Epidermal melanocyte (primary cell): ENCODE measurements around the gene GAB3.
"Not testable (repeated sequence)": the region's sequence is repeated elsewhere in the genome, so short reads cannot be mapped to it uniquely, and the experiment has no call there.

Source experiments
- DNase-seq: peaks from one replicate; pipeline ENCODE4 v3.0.0; 2011; ENCODE audit warnings: low spot score; ENCODE audit not compliant: insufficient read length

The GAB3 gene

DNA sequence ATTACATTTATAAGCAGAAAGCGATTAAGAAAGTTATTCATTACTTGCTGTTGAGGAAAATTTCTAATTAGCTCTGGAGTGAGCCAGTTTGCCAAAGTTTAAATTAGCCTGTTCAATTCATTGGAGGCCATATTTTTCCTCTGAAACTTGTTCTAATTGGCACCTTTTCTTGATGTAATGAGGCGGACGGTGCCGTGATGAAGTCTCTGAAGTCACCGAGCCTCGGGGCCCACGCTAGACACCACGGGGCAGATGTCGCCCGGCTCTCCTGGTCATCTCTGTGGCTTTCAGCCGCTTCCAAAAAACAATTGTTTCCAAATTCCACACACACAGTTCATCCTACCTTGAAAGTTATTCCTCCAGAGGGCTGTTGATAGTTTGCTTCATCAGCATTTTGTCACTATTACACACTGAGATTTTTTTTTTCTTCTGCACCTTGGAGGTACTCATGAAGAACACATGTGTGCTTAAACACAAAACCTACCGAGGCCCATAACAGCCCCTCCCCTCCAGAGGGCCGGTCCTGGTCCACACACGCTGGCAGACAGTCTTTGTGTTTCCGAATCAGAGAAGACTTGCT, 93.6 kb downstream of the GAB3 start:
- no peak for DNase-seq

DNA sequence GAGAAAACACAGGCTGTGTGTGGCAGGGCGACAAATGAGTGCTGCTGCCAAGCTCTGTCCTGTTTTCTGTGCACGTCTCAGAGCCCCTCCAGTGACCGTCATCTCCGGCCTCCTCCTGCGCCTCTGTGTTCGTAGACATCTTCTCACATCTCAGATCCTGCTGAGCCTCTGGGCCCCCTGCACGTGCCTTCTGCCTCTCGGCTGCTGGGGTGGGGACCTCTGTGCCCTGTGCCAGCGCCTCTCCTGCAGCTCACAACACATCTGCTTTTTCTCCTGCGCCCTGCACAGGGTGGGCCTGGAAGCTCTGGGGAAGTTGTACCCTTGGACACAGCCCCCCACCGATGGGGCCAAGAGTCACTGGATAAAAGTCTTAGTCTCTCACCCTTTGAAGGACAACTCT, 95.1 kb downstream of the GAB3 start:
- DNase-seq: no peak

DNA sequence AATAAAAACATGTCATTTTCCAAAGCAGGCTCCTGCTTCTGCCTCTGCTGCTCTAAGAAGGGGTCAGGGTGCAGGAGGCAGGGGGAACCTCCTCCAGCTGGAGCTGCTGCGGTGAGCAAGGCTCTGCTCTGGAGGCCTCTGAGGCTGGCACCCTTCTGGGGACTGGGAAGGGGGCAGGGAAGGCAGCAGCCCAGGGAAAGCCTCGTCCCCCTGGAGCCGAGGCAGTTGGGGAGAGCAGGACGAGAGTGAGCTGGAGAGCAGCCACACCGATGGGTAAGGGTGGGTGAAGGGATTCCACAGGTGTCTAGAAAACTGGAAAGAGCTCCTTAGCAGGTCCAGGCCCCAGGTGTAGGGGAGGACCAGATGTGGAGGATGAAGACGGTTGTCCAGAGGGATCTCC, 95.5 kb downstream of the GAB3 start:
- DNase-seq: no peak

DNA sequence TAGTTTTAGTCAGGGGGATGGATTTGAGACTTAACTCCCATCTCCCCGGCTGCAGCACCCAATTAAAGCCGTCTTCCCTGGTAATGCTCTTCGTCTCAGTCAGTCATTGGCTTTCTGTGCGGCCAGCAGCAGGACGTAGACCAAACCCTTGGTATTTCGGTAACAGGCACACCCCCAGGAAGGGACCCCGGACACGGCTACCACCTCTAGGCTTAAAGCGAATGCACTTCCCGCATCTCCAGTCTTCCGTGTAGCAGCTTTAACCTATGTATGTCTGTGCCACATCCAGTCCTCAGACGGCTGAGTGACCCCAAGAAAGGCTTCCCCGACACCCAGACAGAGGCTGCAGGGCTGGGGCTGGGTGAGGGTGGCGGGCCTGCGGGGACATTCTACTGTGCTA, 96.0 kb downstream of the GAB3 start:
- no peak for DNase-seq

DNA sequence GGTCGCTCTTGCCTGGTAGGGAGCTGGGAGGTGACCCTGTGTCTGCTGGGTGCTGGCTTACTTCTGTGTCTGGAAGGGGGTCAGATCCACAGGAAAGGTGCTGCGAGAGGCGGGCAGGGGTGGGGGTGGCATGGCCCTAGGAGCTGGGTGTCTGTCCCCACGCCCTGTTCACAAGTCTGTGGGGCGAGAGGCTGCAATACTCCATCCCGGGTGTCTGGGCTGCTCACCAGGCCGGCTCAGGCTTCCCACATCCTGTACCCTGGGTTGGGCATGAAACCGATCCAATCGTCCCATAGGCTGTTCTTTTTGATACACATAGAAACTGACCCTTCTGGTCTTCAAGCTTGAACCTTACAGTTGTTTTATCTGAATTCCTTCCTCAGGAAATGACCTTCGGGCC, 96.5 kb downstream of the GAB3 start:
- no peak for DNase-seq

DNA sequence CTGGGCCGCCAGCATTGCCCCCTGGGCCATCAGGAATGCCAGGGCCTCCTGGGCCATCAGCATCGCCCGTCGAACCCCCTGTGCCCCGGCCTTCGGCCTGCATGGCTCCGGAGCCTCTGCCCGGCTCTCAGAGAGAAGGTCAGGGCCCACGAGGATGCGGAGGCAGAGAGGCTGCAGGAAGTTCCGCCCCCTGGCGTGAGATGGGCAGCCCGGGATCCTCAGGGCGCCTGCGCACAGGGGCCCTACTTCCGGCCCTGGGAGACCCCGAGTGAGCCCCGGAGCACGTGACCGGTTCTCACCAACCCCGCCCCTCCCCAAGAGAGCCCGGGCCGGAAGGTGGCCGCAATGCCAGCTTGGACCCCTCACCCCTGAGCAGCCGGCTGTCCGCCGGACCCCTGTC, 97.5 kb downstream of the GAB3 start, which contains the start of gene CTAG2:
Gene CTAG2, minus strand, starts transcription at position 167 of the 400 bp plus-strand sequence. Its CDS starts 64 bp downstream, at position 103.
- DNase-seq: not testable (repeated sequence)

DNA sequence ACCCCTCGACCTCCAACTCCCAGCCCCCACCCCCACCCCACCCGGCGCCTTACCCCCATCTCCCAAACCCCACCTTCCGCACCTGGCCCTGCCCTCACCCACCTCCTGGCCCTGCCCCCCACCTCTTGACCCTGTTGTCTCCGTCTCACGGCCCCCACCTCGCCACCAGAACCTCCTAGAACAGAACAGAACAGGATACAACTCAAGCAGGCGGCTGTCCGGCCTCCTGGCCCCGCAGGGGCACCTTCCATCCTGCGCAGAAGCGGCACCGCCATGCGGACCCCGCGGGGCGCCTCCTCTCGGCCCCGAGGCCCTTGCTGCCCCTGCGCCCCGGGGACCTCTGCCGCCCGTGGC, 97.9 kb downstream of the GAB3 start:
- DNase-seq: no peak

DNA sequence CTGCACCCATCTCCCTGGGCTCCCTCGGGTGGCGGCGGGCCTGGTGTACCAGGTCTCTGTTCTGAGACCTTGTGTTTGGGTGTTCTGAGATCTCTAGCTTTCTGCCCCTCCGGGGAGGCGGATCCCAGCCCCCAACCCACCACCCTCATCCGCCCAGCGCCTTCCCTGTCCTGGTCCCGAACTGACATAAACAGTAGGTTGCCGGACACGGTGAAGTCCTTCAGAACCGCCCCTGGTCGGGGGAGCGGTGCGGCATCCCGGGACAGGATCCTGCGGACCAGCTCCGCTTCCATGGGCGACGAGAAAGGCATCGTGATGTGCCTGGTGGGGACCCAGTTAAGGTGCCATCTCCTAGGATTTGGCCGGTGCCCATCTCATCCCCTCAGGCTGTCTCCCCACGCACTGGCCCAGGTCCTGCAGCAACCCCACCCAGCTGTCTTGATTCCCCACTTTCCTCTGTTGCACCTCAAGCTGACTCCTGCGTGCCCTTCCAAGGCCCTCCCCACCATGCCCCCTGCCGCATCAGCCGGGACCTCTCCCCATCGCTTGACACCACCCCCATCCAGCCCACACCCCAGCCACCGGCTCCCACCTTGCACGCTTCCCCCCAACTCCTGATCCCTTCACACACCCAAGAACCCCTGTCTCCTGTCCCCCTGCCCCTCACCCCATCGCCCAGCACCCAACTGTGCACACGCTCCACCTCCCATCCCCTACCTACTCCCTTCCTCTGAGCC, 98.4 kb downstream of the GAB3 start:
- DNase-seq: no peak

DNA sequence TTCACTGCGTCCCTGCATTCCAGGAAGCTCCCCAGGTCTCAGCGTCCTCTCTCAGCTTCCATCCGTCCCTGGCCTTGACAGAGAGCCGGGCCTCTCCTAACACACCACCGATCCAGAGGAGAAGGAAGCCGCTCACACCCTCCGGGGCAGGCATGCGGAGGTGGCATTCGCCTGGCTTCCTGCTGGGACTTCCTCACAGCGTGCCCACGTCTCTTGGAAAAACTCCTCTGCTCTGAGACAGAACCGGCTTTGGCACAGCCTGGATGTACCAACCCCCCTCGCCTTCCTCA, 100.7 kb downstream of the GAB3 start:
- no peak for DNase-seq

DNA sequence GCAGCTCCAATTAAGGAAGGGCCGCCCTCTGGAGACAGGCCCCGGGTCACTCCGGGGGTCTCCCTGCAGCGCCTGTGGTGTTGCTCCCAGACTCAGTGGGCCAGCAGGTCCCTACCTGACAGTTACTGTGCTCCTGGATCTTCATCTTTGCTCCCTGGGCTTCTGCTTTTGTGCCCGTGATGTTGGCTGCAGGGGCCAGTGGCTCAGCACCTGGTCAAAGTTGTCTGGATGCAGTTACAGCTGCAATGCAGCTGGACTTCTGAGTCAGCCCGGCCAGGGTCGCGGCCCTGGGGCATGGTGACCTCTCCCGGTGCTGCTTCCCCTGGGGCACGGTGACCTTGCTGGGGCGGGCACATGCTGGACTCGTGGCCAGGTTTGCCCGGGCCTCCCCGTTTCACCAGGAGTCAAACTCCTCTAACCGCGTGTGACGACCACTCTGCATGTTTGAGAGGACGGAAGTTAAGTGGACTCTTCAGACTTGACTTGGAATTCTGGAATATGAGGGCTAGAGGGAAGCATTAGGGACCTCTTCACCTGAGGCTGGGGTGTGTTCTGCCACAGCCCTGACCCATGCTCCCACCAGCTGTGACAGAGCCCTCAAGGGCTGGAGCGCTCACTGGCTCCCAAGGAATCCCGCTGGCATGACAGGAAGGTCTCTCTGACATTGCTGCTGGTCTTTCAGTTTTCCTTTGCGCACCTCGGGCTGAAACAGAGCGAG, 101.2 kb downstream of the GAB3 start:
- no peak for DNase-seq

DNA sequence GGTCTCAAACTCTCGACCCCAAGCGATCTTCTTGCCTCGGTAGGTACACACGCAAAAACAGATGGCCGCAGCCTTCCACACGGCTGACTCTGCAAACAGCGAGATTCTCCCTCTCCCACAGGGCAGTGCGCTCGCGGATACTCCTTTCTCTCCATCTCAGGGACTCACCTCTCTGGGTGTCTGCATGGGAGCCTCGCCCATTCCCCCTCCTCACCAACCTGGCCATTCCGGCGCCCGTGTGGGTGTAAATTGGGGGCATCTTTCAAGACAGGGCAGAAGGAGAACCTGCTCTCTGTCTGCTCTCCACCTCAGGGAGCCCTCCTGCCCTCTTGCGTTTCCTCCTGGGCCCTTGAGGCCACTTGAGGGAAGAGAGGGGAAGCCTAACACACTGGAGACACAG, 101.9 kb downstream of the GAB3 start:
- DNase-seq: no peak

DNA sequence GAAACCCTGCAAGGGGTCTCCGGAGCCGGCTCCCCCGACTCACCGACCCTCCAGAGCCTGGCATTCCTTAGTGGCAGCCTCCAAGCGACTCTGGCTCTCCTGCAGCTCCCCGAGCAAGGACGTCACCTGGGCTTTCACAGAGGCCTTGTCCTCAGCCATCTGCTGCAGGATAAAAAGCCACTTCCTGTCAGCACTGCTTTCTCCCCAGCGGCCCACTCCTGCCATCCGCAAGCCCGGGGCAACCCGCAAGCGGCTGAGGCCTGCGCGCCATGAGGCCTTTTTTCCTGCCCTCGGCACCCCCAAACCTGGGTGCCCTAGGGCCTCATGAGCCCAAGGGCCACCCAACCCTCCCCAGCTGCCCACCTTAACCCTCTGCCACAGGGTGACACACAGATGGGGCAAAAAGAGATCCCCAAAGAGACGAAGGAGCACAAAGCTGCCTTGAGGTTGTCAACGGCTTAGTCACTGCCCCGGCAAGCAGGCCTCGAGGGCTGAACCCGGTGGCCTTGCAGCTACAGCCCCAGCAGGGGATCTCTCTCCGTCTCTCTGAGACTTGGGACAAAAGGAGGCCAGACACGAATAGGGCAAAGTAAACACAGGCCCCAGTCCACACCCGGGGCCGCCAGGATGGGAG, 105.0 kb downstream of the GAB3 start:
- DNase-seq: not testable (repeated sequence)

DNA sequence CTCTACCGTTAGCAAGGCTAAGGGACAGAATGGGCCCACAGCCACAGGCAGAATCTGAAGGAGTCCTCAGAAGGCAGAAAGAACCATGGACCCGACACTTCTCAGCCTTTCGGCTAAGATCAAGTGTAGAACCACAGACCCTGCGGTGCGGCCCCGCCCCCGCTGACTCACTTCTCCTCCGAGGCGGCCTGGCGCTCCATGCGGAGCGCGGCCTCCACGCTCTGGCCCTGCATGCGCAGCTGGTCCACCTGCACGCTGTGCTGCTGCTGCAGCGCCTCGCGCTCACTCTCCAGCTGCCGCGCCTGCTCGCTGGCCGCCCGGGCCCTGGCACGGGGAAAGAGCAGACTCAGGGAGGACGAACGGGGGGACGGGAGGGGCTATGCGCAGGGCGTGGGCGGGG, 107.2 kb downstream of the GAB3 start:
- DNase-seq: not testable (repeated sequence)

DNA sequence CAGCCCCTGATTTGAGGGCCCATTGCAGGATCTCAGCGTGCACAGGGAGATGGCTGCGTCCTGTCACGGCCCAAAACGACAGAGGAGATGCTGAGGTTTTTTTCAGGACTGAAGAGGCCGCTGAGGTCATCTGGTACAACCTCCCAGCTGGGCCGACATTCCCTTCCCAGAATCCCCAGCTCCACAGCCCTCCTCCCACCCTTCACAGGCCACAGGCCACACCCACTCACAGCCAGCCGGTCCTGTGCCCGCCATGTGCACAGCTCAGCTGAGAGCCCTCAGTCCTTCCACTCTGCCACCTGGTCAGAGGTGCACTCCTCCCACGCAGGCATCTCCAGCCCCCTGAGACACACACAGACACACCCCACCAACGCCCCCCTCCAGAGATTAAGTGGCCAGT, 109.1 kb downstream of the GAB3 start:
- not testable (repeated sequence) for DNase-seq

DNA sequence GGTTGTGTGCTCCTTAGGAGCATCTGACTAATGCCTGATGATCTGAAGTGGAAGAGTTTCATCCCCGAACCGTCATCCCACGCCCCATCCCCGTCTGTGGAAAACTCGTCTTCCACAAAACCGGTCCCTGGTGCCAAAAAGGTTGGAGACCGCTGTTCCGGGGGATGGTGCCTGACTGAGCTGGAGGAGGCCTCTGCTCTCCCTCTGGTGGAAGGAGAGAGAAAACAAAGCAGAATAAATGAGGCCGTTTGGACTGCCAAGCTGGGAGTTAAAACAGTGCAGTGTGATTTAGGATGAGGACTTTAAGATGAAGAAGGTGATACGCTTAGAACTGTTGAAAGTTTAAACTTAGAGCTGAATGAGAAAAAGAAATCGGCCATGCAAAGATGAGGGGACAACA, 117.2 kb downstream of the GAB3 start:
- DNase-seq: not testable (repeated sequence)

DNA sequence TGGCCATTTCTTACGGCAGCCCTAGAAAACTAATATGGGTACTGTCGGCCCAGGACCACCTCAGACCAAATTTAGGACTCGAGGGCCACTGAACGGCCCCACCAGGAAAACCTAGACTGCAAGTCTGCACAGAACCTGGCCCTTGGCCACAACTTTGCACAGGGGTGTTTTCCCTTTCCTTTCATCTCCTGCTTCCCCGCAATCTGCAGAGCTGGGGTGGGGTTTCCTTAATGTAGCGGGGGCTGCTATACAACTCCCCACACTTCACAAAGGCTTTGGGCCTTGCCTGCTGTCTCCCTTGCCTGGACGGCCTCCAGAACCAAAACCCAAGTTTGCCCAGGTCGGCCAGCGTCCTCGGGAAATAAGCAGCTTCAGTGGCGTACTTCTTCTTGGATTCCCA, 119.9 kb downstream of the GAB3 start:
- DNase-seq: not testable (repeated sequence)

DNA sequence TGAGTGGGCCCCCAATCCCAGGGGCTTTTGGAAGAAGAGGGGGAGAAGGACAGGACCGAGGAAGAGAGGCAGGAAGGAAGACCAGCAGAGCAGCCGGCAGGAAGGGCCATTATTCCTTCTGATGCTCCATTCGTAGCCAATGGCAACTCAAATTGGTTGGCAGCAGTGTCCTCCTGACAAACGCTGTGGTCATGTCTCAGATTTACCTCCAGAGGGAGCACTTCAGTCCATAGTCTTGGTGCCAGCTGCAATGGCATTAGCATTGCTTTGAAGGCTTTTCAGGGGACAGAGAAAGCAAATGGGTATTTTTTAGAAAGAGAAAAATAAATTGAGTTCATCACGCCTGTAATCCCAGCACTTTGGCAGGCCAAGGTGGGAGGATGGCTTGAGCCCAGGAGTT, 121.9 kb downstream of the GAB3 start:
- not testable (repeated sequence) for DNase-seq
